Tibial nerve (tissue), 3 donors: ENCODE results near the gene MYADML2.

Source experiments
- POLR2A ChIP-seq, 2 donors: fragments of 450-650 bp; IDR thresholded peaks; one replicate each; pipeline ENCODE4 v1.6.1; 2017; ENCODE audit warnings: antibody characterized with exemption in 2 of 2, mild to moderate bottlenecking in 2 of 2, moderate library complexity in 2 of 2
- TF ChIP-seq, protein P1 (sequence below), 5 experiments: fragments of 200-600 bp in 3 of 5; fragments of 450-650 bp in 2 of 5; sonication (generic) in 3 of 5; IDR thresholded peaks; one replicate each; pipeline ENCODE4 v1.5.1; 2016 to 2019; ENCODE audit warnings: antibody characterized with exemption in 5 of 5, mild to moderate bottlenecking in 3 of 5, moderate library complexity in 2 of 5

DNA sequence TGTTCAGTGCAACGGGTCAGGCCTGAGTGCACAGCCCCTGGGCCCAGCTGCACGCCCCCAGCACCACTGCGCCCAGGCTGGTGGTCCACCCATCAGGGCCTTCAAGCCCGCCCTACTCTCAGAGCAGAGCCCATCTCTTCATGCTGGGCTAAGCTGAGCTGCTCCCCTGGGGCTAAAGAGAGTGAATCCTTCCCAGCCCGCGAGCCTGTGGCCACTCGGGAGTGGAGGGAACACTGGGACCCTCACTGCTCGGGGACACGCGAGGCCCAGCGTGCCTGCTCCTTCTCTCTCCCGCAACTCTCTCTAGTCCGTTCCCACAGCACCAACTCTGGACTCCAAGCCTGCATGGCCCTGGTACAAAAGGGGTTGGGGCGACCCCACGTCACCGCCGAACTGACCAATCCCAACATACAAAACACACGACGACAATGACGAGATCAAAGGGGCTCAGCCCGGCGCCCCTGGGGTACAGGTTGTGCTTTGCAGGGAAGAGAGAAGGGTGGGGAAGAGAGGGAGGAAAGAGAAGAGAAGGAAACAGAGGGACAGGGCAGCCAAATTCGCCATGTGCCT, 25.0 kb downstream of the MYADML2 start:
- TF ChIP-seq, protein P1, sequence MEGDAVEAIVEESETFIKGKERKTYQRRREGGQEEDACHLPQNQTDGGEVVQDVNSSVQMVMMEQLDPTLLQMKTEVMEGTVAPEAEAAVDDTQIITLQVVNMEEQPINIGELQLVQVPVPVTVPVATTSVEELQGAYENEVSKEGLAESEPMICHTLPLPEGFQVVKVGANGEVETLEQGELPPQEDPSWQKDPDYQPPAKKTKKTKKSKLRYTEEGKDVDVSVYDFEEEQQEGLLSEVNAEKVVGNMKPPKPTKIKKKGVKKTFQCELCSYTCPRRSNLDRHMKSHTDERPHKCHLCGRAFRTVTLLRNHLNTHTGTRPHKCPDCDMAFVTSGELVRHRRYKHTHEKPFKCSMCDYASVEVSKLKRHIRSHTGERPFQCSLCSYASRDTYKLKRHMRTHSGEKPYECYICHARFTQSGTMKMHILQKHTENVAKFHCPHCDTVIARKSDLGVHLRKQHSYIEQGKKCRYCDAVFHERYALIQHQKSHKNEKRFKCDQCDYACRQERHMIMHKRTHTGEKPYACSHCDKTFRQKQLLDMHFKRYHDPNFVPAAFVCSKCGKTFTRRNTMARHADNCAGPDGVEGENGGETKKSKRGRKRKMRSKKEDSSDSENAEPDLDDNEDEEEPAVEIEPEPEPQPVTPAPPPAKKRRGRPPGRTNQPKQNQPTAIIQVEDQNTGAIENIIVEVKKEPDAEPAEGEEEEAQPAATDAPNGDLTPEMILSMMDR (IDR thresholded peaks at IDR 0.05), result no peak
- TF ChIP-seq POLR2A (IDR thresholded peaks at IDR 0.05), result no peak
